Neural crest cell (in vitro differentiated cells): ENCODE measurements around the gene EPDR1. TPM values are rescaled to one million over a fixed set of nuclear protein-coding genes. Genes with fewer than 3 reads are reported as not detected.
"Not testable (repeated sequence)": the region's sequence is repeated elsewhere in the genome, so short reads cannot be mapped to it uniquely, and the experiment has no call there.

Experiments
- DNase-seq: peaks from one replicate; pipeline ENCODE4 v3.0.0; 2021; ENCODE audit warnings: low read depth, mixed read lengths, low spot score
- H3K27ac Mint-ChIP-seq: one replicate; pipeline ENCODE4 v1.8.0; 2021; ENCODE audit warnings: mild to moderate bottlenecking, mixed read lengths; ENCODE audit not compliant: unreplicated experiment
- H3K27me3 Mint-ChIP-seq: 2 replicates; pipeline ENCODE4 v1.8.0; 2021; ENCODE audit warnings: low read depth, mild to moderate bottlenecking, mixed read lengths
- H3K36me3 Mint-ChIP-seq: 2 replicates; pipeline ENCODE4 v1.8.0; 2021; ENCODE audit warnings: low read depth, mild to moderate bottlenecking, mixed read lengths
- H3K4me1 Mint-ChIP-seq: 2 replicates; pipeline ENCODE4 v1.8.0; 2021; ENCODE audit warnings: mixed read lengths
- H3K4me3 Mint-ChIP-seq: one replicate; pipeline ENCODE4 v1.8.0; 2021; ENCODE audit warnings: mild to moderate bottlenecking, mixed read lengths
- H3K9me3 Mint-ChIP-seq: 2 replicates; pipeline ENCODE4 v1.8.0; 2021; ENCODE audit warnings: mixed read lengths
- CTCF ChIP-seq: fragments of 200-600 bp; sonication (generic); conservative IDR thresholded peaks from 2 replicates; pipeline ENCODE4 v1.5.0; 2021; ENCODE audit warnings: antibody characterized with exemption, mild to moderate bottlenecking
- total RNA-seq: library from RNA; stranded (reverse); gene quantifications from 2 replicates; pipeline ENCODE4 v1.2.1, GENCODE V29; 2021

EPDR1 gene
- total RNA-seq, 1 donor from 2014 or later = 4.1 TPM

GRCh38 chr7:37944737-37945054 is 24.3 kb downstream of the EPDR1 start:
- no peak for TF ChIP-seq CTCF
- Mint-ChIP-seq H3K36me3 (no peaks in the 10 kb centered on the region), H3K27ac (no peak overlapping the region), H3K27me3 (no peaks in the 10 kb centered on the region), H3K4me1 (peaks cover 22% of the 10 kb centered on the region), H3K4me3 (no peak overlapping the region), H3K9me3 (no peaks in the 10 kb centered on the region)
- DNase-seq = no peak

- TF ChIP-seq CTCF = no peak
- H3K4me1 Mint-ChIP-seq = peaks cover 22% of the 10 kb centered on the region
- H3K27ac Mint-ChIP-seq = no peak overlapping the region
- no peaks in the 10 kb centered on the region for H3K36me3 Mint-ChIP-seq
- DNase-seq = no peak
- H3K9me3 Mint-ChIP-seq = no peaks in the 10 kb centered on the region
- H3K4me3 Mint-ChIP-seq = no peak overlapping the region
- H3K27me3 Mint-ChIP-seq = no peaks in the 10 kb centered on the region
Measured at GRCh38 chr7:37945336-37945735, 24.9 kb downstream of the EPDR1 start.

- Mint-ChIP-seq H3K9me3 (no peaks in the 10 kb centered on the region), H3K27ac (no peak overlapping the region)
Measured at GRCh38 chr7:37947138-37947940, 26.9 kb downstream of the EPDR1 start.

GRCh38 chr7:37947941-37948210 is 27.4 kb downstream of the EPDR1 start:
- no peak for TF ChIP-seq CTCF
- H3K36me3 Mint-ChIP-seq = no peaks in the 10 kb centered on the region
- no peak overlapping the region for H3K27ac Mint-ChIP-seq
- H3K4me3 Mint-ChIP-seq = no peak overlapping the region
- no peaks in the 10 kb centered on the region for H3K27me3 Mint-ChIP-seq
- H3K9me3 Mint-ChIP-seq = no peaks in the 10 kb centered on the region
- no peak for DNase-seq
- peaks cover 19% of the 10 kb centered on the region for H3K4me1 Mint-ChIP-seq

More at GRCh38 chr7:37947138-37947940, 26.9 kb downstream of the EPDR1 start:
- DNase-seq = no peak
- no peak for TF ChIP-seq CTCF
- H3K36me3 Mint-ChIP-seq = no peaks in the 10 kb centered on the region
- H3K4me1 Mint-ChIP-seq = peaks cover 22% of the 10 kb centered on the region
- no peak overlapping the region for H3K4me3 Mint-ChIP-seq
- H3K27me3 Mint-ChIP-seq = no peaks in the 10 kb centered on the region

GRCh38 chr7:37952240-37952639 is 31.8 kb downstream of the EPDR1 start:
- Mint-ChIP-seq H3K27me3 (no peaks in the 10 kb centered on the region), H3K9me3 (no peaks in the 10 kb centered on the region), H3K4me3 (no peak overlapping the region), H3K27ac (no peak overlapping the region), H3K36me3 (no peaks in the 10 kb centered on the region), H3K4me1 (no peaks in the 10 kb centered on the region)
- no peak for TF ChIP-seq CTCF
- no peak for DNase-seq

- H3K27ac Mint-ChIP-seq, H3K4me3 Mint-ChIP-seq, H3K36me3 Mint-ChIP-seq, H3K4me1 Mint-ChIP-seq, DNase-seq, H3K27me3 Mint-ChIP-seq, H3K9me3 Mint-ChIP-seq: not testable (repeated sequence)
Measured at GRCh38 chr7:37954217-37954616, 33.8 kb downstream of the EPDR1 start.
